GM21786 (cell line): ENCODE measurements around the gene DNAJC8.
A peak's percentile ranks its signal among the peaks of the same experiment; 100 is the strongest.

Experiments used
- ATAC-seq: cut with Tn5 transposase; IDR thresholded peaks from one replicate; pipeline ENCODE4 v1.9.1; 2021; ENCODE audit not compliant: unreplicated experiment

The DNAJC8 gene

DNA sequence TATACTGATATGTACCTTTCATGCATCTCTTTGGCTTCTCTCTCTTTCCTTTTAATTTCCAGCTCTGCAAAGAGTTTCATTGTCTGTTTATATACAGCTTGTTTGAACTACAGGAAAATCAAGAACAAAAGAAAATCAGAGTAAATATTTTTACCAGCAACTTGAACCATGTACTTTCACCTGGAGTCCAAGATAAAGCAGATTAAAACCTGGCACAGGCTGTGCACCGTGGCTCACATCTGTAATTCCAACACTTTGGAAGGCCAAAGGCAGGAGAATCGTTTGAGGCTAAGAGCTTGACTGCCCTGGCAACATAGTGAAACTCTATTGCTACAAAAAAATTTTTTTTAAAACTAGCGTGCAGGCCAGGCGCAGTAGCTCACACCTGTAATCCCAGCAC, 27.6 kb downstream of the DNAJC8 start:
- ATAC-seq = no peak

DNA sequence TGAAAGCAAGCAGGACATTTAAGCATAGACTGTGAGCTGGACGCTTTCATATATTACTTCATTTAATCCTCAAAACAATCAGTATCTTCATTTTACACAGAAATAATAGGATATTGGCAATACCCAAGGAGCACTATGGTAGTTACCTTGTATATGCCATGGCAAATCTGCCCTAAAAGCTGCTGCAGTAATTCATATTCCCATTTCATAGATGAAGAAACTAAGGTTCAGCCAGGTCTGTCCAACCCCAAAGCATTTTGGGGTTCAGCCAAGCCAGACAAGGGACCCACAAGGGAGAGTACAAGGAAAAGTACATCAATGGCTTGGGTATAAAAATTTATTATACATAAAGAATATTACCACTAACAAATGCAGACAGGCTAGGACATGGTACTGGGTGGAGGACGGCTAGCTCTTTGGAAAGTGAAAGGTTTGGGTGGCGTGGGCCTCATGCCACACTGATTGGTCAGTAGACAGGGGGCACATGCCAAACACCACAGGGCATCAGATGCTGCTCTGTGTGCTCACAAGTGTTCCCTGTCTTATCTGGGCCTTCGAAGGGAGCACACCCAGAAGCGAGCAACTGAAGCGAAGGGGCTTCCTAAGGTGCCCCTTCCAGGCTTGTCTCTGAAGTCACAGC, 32.5 kb downstream of the DNAJC8 start:
- ATAC-seq = no peak

DNA sequence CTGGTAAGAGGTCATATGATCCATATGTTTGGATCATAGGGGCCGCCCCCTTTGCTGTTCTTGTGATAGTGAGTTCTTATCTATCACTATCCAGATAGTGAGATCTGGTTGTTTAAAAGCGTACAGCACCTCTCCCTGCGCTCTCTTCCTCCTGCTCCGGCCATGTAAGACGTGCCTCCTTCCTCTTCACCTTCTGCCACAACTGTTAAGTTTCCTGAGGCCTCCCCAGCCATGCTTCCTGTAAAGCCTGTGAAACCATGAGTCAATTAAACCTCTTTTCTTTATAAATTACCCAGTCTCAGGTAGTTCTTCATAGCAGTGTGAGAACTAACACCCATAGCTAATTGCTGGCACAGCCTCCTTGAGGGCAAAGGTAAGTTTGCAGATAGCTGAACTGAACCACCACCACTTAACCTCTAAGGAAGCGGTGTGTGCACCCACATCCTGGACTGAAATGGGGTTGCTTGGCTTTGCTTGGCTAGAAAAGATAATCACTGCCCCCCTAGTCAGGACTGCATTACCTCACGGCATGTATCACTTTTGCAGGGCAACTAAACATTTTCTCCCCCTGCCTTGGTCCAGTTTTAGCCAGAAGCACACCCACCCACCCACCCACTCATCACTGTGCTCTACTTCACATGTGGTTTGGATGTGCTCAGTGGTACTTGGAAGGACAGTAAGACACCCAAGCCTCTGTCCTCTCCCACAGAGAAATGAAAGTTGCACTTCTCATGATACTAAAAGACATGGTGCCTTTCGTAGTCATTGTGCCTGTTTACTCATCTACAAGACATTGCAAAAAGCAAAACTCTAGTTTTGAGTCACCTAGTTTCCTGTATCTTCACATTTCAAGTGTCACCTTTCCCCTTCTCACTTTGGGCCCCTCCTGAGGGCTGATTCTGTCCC, 33.2 kb downstream of the DNAJC8 start:
- peak; percentile 65 for ATAC-seq

DNA sequence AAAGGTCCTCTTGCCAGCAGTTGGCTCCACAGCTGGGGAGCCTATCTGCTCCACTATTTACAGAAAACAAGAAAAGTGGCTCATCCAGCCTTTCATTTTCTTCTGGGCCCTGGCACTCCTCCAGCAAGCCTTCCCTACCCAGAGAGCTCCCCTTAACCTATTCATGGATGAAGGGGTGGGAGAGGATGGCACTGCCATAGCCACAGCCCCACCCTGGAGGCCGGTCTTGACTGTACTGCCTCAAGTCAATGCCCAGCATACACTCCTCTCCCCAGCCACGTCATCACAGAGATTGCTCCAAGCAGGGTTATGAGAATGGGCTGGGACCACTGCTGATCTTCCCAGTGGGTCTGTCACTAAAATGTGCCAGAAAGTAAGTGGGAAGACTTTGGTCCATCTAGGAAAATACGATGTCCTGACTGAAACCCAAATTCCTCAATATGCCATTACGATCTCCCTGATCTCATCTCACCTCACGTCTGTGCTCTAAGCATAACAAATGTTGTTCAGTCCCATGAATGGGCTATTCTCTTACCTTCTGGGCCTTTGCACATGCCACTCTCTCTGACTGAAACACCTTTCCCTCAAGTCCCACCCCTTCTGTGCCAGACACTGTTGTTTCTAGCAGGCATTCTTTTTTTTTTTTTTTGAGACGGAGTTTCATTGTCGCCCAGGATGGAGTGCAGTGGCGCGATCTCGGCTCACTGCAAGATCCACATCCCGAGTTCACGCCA, 35.0 kb downstream of the DNAJC8 start:
- ATAC-seq = no peak

DNA sequence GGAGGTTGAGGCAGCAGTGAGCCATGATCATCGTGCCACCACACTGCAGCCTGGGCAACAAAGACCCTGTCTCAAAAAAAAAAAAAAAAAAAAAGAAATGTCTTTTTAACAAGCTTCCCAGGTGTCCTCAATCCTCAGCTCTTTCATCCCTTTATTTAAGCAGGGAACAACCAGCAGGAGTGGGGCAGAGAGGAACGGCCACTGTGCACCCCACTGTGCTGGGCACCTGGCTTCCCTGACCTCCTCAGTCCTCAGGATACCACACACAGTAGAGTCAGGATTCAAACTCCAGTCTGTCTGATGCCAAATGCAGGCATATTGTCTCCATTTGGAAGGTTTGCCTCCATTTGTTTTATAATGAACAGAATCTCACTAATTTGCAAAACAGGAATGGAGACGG, 36.5 kb downstream of the DNAJC8 start:
- no peak for ATAC-seq

DNA sequence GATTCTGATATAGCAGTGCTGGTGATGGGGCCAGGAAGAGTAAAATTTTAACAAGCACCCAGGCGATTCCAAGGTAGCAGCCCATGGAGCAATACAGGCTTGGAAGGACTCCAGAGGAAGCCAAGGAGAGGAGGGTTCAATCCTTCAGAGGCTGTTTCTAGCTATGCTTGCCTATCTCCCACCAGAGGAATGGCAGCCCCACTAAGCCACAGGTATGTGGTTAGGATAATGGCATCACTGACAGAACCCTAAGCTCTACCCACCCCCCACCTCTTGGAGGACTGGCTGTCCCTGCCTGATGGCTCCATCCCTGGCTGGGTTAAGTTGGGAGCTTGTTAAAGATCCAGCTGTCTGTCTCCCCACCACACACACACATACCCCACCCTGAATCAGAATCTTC, 37.0 kb downstream of the DNAJC8 start:
- ATAC-seq = no peak

DNA sequence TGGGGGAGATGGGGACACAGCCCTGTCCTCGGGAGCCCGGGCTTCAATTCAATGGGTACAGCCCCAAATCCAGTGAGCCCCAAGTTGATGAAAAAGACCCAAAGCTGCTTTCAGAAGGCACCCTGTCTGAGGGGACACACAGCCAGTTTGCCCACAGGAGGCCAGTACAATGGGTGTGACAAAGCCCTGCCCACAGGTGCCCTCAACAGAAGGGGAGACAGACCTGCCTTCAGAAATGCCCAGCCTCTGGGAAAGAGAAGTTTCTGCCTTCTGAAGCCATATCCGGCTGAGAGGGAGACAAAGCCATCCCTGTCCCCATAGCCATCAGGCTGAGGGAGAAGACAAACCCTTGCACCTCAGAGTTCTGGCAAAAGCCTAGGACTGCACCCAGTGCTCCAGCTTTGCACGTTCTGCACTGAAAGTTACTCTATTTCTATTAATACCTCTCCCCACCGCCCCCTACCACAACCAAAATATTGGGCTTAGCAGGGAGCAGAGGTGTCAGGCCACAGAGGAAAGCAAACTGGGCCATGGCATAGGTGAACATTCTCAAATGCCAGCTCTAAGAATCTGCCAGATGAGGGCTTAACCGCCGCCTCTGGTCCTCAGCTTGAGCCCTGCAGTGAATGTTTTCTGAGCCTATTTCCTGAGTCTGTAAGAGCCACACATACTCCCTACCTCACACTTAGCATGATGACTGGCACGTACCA, 38.3 kb downstream of the DNAJC8 start:
- no peak for ATAC-seq

DNA sequence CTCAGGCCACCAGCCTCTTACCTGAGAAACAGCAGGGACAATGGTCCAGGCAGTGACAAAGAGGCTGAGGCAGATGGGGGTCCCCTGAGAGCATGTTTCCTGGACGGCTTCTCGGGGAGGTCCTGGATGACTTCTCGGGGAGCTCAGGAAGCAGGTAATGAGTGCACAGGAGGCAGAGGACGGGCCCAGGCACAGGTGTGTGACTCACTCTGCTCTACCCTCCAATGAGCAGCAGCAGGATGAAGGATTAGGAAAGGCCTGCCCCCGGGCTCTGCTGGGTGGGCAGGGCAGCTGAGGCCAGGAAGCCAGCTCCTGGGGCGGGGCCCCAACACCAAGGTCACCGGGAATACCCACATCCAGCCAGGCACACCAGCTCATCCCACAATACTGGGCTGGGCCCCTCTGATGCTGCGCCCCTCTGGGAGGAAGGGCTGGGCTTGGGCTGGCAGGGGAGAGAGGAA, 39.1 kb downstream of the DNAJC8 start:
- no peak for ATAC-seq

DNA sequence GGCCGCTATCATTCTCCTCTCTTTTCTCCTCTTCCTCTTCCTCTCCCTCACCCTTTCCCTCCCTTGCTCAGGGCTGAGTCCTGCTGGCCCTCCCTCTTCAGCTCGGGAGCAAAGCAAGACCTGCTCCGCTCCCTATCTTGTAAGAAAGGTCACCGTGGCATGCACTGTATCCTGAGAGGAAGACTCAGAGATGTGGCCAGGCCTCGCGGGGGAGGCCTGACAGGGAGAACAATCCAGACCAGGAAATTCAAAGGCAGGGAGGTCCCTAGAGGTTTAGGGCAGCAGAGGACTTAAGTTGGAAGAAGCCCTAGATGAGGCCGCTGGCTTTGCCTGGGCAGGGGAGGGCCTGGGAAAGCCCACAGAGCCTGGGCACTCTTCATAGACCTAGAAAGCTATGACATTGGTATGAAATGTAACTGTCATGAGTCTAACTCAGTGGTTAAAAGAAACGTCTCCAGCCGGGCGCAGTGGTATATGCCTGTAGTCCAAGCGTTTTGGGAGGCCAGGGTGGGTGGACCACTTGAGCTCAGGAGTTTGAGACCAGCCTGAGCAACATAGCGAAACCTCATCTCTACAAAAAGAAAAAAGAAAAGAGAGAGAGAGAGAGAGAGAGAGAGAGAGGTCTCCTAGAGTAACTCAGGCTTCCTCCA, 41.7 kb downstream of the DNAJC8 start:
- no peak for ATAC-seq

DNA sequence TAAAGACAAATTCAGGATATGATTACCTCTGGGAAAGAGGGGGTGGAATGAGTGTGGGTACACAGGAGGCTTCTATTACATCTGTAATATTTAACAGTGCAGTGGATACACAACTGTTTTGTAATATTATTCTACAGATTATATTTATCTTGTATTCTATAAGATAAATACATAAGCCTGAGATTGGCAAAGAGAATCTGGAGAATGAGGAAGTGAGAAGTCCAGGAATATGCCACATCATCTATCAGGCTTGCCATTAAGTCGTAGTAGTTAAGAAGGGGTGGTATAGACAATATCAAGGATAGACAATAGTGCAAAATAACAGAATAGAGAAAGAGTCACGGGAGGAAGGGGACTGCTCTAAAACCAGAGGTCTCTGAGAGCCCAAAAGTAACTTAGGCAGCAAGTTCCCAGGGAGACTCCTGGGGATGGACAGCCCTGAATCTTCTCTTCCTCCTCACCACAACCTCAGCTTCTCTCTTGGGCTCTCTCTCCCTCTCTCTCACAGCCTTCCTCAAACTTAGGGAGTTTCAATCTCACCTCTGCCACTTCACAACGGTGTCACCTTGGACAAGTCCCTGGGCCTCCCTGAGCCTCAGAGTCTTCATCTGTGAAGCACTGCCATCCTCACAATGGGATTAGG, 42.4 kb downstream of the DNAJC8 start:
- ATAC-seq = no peak

DNA sequence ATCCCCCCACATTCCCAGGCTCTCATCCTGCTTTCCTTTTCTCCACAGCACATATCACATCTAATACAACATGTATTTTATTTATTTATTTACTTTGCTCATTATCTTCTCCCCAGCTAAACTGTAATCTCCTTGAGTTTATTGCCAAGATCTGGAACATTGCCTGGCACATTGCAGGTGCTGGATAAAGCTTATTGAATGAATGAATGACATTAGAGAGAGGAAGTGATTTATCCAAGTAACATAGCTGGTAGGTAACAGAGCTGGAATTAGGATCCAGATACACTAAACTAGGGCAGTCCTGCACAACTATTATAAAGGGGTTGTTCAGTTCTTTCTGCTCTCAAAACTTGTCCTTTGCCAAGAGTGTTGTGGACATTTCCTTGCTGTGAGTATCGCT, 47.8 kb downstream of the DNAJC8 start:
- no peak for ATAC-seq

DNA sequence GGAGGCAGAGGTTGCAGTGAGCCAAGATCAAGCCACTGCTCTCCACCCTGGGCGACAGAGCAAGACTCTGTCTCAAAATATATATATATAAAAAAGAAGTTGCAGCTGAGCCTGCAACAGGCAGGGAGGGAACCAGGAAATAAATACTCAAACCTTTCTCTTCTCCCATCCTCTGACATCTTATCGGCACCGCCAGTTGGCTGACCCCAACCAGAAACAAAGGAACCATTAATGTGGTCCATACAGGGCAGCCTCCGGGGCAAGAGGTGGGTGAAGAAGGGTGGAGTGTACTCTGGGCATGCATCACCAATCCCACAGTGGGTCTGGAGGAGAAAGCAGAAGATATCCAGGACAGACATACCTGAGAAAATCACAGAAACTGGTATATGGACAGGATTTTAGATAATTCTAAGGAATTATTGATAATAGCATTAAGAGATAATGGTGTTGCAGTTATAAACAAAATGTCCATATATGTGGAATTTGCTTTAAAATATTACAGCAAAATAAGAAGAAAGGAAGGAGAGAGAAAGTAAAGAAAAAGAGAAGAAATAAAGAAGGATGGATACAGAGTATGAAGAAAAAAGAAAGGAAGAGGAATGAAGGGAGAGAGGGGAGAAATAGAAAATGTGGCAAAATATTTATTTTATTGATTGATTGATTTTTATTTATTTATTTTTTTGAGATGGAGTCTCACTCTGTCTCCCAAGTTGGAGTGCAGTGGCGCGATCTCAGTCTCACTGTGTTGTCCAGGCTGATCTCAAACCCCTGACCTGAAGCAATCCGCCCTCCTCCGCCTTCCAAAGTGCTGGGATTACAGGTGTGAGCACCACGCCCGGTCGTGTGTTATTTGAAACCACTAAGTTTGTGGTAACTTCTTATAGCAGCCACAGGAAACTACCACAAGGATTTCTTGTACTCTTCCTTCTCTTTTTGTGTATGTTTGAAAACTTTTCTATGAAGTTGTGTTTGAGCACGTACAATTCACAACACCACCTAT, 52.2 kb downstream of the DNAJC8 start:
- ATAC-seq = no peak

DNA sequence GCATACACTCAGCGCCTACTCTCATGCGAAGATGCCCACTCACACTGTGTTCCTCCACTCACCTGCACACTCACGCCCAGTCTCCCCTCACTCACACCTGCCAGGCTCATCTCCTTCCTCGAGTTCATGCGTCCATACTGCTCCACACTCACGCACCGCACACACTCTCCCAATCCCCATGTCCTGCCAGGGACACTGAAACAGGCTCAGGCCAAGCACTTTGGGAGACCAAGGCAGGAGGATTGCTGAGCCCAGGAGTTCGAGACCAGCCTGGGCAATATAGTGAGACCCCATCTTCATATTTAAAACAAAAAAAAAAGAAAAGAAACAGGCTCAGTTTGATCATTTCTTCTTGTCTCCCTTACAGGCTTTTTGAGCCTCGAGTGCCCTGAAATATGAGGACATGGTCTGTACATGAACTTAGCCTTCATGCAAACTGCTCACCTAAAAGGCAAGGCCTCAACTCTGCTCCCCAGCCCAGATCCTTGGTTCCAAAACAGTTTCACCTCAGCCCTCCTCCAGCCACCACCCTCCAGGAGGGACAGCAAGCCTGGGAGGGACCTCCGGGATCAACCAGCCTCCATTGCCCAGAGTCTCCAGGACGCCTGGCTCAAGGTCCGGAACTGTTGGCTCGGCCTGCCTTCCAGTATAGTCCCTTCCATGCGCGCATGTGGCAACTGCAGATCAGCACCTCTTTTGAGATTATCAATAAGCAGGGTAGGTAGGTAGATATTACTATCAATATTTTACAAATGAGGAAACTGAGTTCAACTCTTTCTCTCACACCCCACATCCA, 53.9 kb downstream of the DNAJC8 start:
- ATAC-seq = no peak

DNA sequence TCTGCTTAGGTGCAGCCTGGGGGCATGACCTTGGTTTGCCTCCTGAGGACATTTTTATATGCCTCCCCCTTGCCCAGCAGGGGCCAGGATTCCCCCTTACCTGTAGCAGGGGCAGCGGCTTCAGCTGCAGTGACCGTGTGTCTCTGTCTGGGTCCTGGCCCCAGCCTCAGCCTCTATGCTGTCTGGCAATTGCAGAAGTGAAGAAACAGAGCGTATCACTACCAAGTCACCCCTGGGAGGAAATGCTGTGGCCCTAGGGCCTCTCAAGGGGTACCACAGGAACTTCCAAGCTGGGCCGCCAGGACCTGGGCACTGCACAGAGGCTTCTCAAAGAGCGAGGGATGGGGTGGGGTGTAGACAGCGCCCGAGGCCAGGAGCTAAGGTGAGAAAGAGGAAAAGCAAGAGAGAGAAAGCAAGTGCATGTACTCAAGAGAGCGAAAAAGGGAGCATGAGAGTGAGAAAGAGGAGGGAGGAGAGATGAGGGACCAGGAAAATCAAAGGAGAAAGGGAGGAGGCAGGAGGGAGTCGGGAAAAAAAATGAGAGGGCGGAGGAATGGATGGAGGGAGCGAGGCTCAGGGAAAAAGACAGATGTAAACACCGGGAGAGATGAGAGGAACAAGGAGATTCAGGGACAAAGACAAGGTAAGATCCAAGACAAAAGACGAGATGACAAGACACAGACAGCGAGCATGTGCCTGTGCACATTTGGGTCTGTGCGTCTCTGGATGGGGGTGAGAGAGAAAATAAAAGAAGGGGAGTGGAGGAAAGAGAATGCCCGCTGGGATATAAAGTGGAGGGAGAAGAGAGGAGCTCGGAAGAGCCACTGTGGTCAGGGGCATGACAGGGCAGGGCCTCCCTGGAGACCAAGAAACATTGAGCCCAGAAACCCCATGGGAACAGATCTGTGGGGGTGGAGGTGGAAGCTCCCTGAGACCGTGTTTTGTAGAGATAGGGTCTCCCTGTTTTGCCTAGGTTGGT, 56.0 kb downstream of the DNAJC8 start, which contains the start of gene PTAFR:
TSS of gene PTAFR (minus strand) at position 199 of the 979 bp plus-strand sequence. CDS start 25,669 bp downstream, outside the sequence.
- peak; percentile 35 for ATAC-seq

DNA sequence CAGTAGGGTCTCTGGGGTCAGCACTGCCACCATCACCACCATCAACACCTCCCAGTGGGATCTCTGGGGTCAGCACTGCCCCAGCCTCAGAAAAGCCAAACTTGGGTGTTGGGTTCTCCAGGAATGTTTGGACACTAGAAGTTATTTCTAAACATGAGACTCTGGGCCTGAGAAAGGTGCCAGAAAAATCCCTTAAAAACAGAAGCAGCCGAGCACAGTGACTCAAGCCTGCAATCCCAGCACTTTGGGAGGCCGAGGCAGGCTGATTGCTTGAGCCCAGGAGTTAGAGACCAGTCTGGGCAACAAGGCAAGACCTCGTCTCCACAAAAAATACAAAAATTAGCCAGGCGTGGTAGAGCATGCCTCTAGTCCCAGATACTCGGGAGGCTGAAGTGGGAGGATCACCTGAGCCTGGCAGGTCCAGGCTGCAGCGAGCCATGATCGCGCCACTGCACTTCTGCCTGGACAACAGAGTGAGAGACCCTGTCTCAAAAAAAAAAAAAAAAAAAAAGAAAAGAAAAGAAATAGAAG, 56.8 kb downstream of the DNAJC8 start:
- ATAC-seq = no peak

DNA sequence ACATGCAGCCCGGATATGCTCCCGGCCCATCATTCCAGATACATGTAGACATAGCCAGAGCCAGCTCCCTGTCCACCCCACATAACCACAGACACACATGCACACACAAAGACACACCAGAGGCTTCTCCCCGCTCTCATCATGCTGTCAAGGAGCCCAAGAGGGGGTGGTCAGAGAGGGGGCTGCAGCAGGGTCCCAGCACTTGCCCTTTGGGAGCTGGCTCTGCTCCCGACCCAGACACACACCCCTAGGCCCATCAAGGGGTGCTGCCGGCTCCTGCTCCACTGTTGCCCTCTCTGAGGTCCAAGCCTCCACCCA, 58.9 kb downstream of the DNAJC8 start:
- no peak for ATAC-seq
